Activated CD4-positive, CD25-positive, alpha-beta regulatory T cell treated with anti-CD3 and anti-CD28 coated beads, Interleukin-2, amount 50 U/mL, for 24 hours (primary cell): ENCODE measurements around the gene CTU2.

Source experiments
- ATAC-seq, 2 donors: fragments of 150-1000 bp; cut with Tn5 transposase; one replicate each; pipeline ENCODE4 v1.10.0; 2021; ENCODE audit warnings: mild to moderate bottlenecking in 1 of 2, moderate library complexity in 1 of 2

The CTU2 gene

DNA sequence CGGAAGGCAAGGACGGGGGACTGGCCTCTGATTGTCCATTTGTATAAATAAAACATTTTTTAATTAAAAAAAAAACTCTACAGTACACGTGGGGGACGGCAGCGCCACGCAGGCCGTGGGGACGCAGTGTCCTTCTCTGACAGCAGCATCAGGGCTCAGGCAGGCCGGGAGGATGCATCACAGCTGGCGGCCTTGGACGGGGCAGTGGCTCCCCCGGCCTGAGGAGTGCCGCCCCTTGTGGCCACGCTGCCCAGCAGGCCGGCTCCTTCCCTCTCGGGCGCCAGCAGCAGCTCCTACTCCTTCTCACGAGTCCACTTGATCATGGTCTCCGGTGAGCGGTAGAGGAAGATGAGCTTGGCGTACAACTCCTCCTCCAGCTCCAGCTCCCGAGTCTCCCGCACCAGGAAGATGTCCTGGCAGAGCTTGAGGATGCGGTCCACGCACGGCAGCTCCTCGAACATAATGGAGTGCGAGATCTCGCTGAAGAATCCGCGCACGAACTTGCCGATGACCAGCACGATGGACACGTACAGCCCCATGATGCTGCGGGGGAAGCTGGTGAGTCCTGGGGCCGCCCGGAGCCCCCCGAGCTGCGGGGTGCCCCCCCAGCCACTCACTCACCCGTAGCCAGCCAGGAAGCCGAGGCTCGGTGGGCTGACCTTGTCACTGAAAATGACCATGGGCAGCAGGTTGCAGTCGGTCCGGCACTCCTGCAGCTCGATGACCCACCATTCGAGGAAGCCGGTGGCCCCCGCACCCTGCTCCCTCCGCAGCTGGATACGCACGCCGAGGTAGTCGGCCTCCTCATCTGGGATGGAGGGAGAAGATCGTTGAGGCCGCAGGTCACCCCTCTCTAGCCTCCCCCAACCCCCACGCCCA, 9.2 kb downstream of the CTU2 start:
- no peak for ATAC-seq

DNA sequence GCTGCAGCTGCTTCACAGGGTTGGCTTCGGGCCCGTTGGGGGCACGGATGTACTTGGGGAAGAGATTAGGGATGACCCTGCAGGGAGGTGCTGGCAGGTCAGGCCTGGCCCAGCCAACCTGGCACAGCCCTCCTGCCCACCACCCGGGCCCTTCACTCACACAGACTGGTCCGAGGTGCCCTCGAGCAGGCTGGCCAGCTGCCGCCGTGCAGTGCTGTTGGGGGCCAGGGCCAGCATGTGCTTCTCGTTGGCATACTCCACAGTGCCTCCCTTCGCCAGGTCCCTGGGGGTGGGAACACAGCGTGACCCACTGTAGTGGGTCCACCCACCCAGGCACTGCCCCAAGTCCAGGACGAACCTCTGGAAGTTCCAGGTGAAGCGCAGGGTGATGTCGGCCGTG, 9.9 kb downstream of the CTU2 start:
- ATAC-seq: no peak

DNA sequence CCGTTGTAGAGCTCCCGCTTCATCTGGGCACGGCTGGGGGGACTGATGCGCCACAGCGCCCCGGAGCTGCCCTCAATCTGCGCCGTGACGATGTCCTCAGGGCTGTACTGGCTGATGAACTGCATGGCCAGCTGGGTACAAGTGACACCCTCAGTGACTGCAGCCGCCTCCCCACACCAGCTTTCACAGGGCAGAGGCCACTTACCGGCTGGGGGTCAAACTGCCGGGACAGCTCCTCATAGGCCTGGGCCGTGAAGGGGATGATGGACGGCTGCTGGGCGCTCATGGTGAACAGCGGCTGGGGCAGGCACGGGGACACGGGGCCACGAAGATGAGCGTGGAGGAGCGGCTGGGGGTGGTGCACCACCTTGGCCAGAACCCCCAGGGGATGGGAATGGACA, 10.3 kb downstream of the CTU2 start:
- ATAC-seq: no peak

DNA sequence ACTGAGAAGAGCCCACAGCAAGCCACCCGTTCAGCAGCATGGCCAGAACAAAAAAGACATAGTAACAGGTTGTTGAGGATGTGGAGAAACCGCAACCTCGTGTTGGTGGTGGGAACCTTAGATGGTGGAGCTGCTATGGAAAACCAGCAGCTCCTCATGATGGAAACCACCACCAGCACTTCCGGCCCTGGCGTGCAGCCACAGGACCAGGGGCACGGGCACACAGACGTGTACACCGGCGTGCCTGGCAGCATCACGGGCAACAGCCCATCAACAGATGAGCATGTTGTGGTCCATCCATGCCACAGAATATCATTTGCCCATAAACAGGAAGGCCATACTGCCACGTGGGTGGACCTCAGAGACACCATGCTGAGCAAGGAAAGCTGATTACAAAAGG, 11.9 kb downstream of the CTU2 start:
- ATAC-seq: no peak

DNA sequence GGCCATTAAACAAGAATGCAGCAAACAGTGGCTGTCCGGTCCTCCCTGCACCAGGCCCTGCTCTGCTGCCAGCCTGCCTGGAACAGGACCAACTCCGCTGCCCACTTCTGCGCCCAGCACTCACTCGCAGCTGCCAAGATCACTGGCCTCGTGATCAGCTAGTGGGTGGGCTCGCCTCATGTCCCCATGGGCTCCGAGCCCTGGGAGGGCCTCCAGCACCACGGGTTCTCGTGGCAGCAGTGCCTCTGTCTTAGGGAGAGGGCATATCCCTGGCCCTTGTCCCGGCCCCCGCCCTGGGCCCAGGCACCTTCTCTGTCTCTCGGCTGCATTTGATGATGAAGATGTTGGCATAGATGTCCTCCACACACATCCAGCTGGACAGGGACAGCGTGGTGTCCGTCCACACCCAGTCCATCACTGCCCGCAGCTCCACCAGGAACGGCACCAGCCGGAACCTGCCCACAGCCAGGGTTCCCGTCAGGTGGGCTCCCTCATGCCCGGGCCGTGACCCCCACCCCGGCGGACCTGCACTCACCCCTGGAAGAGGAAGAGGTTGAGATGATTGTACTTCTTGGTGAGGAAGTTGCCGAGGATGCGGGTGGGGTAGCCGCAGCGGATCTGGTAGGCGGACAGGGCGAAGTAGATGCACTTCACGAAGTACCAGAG, 13.1 kb downstream of the CTU2 start:
- no peak for ATAC-seq

DNA sequence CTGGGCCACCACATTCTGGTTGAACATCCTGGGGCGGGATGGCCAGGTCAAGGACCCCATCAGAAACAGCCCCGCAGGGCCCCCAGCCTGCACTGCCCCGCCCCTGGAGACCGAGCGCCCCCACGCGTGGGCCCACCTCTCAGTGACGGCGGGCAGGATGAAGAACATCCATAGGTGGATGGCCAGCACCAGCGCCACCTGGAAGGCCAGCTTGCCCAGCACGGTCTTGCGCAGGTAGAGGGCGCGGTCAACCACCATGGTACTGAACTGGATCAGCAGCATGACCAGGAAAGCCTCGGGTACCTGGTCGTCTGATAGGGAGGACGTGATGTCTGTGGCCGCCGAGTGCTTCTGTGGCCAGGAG, 13.6 kb downstream of the CTU2 start:
- no peak for ATAC-seq

DNA sequence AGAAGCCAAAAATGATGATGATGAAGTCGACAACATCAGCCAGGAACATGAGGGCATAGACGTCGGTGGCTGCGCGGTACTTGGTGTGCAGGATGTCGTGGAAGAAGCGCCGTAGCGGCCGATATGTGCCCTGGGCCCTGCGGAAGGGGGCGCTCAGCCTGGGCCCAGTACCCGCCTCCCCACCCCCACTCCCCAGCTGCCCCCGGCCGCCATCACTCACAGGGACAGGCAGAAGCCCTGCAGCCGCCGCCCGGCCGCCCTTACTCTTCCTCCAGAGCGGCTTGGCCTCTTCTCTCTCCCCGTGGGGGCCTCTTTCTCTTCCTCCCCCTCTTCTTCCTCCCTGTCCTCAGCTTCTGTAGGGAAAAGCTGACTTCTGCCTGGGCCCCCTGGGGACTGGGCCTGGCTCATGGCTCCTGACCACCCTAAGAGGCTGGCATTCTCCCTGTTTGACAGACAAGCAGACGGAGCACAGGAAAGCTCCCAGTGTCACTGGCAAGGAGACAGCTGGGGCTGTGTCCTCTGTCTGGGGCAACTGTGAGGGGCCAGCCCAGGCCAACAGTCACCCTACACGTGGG, 14.2 kb downstream of the CTU2 start:
- ATAC-seq: no peak

DNA sequence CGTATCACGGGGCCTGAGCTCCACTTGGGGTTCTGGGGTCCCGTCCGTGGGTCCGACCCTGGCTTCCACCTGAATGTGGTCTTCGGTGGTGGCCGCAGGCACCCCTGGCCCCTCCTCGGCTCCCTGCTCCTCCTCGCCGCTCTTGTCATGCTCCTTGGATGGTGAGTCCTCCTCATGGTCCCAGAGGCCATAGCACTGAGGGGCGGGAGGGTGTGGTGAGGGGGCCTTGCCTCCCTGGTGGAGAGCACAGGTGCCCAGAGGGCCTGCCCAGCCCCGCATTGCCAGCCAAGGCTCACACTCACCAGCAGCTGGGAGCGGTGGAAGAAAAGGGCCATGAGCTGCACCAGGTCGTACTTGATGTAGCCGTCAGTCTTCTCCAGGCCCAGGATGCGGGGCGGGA, 14.9 kb downstream of the CTU2 start:
- no peak for ATAC-seq

DNA sequence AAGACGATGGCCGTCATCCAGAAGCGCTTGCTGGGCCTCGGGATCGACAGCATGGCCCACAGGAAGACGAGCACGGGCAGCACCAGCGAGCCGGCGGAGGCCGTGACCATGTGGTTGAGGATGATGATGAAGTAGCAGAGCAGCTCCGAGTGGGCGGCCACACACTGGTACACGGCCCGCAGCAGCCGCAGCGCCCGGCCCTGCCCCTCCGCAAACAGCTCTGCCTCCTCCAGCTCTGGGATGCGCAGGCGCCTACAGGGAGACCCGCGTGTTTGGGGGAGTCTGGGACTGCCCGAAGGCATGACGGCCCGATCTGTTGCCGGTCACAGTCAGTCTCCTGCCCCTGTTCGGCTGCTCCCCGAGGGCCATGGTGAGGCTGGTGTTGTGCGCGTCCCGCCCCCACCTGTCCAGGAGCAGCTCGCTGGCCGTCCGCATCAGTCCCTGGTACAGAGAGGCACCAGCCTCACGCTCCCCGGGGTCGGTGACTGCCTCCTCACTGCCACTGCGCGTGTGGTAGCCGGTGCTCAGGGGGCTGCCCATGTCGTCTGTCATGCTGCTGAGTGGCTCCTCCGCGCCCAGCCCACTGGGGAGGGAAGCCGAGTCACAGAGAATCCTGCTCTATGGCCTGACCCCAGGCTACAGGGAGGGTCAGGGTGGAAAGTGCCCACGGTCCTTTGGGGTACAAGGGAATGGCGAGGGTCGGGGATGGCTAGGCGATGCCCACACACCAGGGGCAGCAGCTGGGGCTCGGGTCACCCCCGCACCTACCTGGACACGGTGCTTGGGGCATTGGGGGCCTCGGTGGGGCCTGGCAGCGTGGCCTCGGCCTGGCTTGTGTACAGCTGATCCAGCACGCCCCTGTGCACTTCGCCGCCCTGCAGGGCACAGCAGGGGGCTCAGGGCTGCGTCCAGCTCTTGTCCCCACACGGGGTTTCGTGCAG, 15.8 kb downstream of the CTU2 start:
- ATAC-seq: no peak

DNA sequence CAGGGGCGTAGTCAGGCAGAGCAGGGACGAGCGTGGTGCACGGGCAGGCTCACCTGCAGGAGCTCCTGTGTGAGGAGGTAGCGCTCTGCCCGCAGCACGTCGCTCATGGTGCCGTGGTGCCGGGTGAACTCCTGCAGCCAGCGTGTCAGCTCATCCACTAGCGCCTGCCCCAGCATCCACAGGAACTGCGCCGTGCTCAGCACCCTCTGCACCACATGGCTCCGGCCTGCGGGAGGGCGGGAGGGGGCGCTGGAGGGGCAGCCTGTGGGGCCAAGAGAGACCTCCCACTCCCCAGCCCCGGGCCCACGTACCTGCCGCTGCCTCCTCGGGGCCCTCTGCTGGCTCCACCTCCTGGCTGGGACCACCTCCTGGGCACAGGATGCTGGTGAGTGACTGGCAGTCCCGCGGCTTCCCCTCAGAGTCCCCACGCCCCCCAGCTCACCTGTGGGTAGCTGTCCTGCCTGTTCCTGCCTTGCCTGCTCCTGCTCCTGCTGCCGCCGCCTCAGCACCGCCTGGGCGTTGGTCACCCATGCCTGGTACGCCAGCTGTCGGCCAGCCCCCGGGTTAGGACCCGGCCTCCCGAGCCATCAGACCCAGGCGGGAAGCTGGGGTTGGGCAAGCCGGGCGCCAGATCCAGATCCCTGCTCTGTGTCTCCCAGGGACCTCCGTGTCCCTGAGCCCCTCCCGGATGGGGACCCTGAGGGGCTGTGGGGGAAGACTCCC, 16.6 kb downstream of the CTU2 start:
- no peak for ATAC-seq

DNA sequence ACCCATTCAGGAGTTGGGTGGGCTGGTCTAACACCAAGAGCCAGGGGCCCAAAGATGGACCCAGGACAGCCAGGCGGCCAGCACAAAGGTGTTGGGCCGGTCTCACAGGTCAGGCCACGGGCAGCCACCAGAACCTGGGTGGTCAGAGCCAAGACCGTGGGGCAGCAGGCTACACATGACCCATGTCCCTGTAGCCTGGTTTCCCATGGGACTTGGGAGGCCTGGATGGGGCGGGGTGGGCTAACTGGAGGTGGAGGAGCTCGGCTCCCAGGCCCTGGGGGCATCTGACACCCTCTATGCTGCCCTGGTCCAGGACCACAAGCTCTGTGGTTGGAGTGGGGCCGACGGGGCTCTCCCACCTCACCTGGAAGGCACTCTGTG, 17.2 kb downstream of the CTU2 start:
- ATAC-seq: no peak

DNA sequence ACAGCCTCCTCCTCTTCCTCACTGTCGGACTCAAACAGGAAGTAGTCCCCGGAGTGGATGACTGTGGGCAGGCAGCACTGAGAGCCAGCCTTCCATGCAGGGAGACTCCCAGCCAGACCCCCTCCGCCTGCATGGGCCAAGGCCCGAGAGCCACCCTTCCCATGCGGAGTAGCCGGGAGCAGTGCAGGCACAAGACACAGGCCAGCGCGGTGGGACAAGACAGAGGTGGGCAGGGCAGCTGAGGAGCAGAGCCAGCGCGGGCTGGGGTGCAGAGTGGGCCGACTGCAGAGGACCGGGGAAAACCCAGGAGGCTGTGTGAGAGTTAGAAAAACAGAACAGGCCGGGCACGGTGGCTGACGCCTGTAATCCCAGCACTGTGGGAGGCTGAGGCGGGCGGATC, 17.6 kb downstream of the CTU2 start:
- no peak for ATAC-seq

DNA sequence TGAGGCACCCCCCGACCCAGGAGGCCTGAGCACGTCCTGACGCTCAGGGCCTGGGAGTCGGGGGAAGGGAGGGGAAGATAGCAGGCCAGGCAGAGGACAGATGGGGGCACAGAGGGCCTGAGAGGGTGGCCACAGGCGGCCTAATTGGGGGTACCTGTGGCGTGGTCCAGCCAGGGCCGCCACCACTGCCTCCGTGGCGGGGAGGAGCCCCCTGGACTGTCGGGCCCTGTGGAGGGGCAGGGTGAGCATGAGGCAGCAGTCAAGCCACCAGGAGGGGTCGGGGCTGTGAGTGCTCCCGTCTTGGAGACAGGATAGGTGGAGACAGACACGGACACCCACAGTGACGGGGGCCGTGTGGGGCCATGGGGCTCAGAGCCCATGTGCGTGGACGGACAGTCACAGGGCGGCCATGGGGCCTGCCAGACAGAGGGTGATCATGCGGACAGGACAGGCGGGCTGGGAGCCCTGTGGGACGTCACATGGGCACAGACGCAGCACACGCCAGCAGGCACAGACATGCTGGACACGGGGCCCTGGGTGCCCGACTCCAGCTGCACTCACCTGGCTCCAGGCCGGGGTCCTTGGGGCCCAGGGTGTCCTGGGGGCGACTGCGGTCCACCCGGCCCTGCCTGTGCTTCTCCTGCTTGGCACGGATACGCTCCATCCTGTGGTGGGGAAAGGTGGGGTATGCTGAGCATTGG, 18.7 kb downstream of the CTU2 start:
- ATAC-seq: no peak

DNA sequence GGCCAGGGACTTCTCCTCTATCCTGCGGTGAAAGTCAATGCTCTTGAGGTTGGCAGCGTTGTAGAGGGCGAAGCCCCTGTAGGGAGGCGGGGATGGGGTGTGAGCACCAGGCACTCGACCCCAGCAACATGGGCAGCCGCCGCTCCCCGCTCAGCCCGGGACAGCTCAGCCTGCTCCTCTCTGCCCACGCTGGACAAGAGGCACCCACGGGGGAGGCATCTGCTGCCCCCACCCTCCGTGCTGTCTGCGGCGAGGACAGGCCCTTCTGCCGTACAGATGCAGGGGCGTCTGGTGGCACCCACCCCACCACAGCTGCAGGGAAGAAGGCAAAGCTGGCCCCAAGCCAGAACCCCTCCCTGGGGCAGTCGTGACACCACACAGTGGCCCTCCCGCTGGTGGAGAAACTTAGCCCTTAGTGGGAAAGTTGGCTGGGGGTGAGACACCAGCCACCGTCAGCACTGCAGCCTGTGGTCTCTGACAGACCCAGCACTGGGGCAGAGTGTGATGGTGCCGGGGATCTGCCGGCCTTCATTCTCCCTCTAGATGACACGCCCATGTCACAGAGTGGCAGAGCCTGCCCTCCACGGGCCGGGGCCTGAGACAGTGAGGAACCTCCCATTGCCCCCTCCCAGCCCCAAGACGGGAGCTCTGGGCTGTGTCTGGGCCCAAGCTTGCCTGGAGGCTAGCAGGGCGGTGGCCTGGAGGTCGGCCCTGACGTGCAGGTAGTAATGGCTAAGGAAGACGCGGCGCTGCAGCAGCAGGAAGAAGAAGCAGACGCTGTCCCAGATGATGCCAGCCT, 19.5 kb downstream of the CTU2 start:
- no peak for ATAC-seq

DNA sequence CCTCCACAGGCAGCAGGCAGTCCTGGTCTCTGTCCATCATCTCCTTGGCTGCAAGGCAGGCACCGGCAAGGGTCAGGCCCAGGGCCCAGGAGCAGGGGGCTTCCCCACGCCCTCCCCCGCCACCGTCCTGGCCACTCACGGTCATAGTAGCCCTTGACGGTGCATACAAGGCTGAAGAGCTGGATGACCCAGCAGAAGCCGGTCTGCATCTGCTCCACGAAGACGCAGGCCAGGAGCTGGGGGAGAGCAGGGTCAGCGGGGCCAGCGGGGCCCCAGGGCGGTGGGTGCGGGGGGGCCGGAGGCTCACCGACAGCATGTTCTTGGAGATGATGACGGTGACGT, 20.1 kb downstream of the CTU2 start:
- ATAC-seq: no peak

DNA sequence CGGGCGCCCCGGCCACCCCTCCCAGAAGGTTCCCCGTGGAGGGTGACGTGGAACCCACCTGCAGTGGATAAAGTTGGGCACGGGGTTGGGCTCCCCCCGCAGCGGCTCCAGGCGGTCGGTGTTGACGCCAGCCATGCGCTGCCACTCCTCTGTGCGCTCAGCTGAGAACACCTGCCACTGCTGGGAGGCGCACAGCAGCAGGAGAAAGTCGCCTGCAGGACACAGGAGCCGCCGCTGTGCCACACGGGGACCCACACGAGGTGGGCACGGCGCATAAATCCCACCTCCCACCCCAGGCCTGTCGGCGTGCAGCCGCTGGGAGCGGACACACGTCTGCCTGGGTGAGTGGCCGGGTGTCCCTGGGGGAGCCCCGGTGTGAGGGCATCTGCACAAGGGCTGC, 20.7 kb downstream of the CTU2 start:
- ATAC-seq: no peak

DNA sequence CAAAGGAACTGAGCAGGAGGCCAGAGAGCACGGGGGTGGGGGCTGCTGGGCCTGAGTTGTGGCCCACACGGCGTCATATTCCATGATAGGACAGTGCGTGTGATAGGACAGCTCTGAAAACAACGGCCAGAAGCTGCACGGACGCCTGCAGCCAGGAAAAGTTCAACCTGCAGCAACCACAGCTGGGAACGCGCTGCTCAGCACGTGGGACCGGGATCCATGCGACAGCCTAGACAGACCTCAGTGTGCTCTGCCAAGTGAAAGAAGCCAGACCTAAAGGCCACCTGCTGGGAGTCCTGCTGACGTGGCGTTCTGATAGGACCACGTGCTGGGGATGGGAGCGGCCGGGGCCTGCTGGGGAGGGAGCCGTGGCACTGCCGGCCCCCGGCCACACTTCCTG, 21.6 kb downstream of the CTU2 start:
- ATAC-seq: no peak

DNA sequence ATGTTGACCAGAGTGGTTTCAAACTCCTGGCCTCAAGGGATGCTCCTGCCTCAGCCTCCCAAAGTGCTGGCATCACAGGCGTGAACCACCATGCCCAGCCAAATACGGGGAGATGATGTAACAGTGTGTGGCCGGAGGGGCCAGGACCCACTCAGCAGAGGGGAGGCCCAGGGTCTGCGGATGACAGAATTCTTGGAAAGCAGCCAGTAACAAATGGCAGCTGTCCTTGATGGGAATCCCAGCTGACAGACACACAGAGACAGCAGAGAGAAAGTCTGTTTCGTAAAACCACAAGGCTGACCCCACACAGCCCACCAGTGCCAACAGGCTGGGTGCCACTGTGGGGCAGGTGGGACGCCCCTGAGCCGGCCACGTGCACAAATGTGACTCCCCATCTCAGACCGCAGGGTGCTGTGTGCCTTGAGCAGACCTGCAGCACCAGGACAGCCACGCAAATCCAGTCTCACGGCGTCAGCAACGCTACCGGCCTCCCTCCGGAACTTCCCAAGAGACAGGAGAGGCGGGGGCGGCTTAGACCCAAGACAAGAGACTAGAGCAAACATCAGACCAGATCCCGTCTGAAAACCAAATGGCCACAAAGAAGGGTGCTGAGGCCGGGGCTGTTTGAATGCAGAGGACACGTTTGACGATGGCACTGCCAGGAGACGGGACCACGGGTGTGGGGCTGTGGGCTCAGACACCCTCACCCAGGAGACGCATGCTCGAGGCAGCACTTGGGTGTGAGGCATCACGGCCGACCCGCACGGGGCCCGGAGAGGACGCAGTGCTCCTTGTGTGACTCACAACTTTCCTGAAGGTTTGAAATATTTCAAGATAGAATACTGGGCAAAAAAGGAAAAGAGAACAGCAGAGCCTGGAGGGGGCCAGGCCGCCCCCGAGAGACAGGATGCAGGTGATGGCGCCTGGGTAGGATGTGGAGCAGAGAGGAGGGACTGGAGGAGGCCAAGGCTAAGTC, 24.6 kb downstream of the CTU2 start:
- no peak for ATAC-seq

DNA sequence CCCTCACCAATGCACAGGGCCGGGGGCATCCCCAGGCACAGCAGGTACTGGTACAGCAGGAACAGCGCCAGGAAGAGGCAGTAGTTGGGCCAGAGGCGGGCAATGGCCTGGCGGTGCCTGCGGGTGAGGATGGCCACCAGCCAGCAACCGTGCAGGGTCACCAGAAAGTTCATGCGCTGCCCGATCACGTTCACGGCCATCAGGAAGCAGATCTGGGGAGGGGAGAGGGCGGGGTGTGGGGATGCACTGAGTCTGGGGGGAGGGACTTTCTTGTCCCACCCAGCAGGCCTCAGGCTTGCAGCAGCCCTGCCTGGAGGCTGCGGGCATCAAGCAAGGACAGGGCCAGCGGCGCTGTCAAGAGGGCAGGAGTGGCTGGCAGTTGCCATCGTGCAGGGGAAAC, 25.4 kb downstream of the CTU2 start:
- no peak for ATAC-seq
